SH-SY5Y (cell line): ENCODE data around the gene ZNF804A.

Experiments
- GATA2 ChIP-seq: IDR thresholded peaks from 2 replicates; pipeline ENCODE4 v1.6.1; 2011; ENCODE audit warnings: mild to moderate bottlenecking, low read depth, low read length
- GATA3 ChIP-seq: IDR thresholded peaks from 2 replicates; pipeline ENCODE4 v1.6.1; 2011; ENCODE audit warnings: low read depth, mild to moderate bottlenecking, low read length, moderate library complexity

The ZNF804A gene

GRCh38 chr2:184783576-184783975, 185.2 kb downstream of the ZNF804A start:
- TF ChIP-seq GATA2 (no peak), GATA3 (no peak)

- no peak for TF ChIP-seq GATA3
- TF ChIP-seq GATA2 = no peak
Measured at GRCh38 chr2:184793176-184793575, 194.8 kb downstream of the ZNF804A start.

GRCh38 chr2:184799379-184799778, 201.1 kb downstream of the ZNF804A start:
- TF ChIP-seq GATA2 (no peak), GATA3 (no peak)

- no peak for TF ChIP-seq GATA3
- no peak for TF ChIP-seq GATA2
Measured at GRCh38 chr2:184814421-184814820, 216.1 kb downstream of the ZNF804A start.

GRCh38 chr2:184815824-184816223, 217.5 kb downstream of the ZNF804A start:
- TF ChIP-seq GATA3 = no peak
- TF ChIP-seq GATA2 = no peak

GRCh38 chr2:184824597-184824996, 226.3 kb downstream of the ZNF804A start:
- no peak for TF ChIP-seq GATA3

GRCh38 chr2:184830531-184830930, 232.2 kb downstream of the ZNF804A start:
- no peak for TF ChIP-seq GATA2
- TF ChIP-seq GATA3 = no peak

- TF ChIP-seq GATA2 (no peak), GATA3 (no peak)
Measured at GRCh38 chr2:184834699-184835397, 236.5 kb downstream of the ZNF804A start.

- TF ChIP-seq GATA3 (no peak), GATA2 (no peak)
Measured at GRCh38 chr2:184835398-184835715, 237.0 kb downstream of the ZNF804A start.

- TF ChIP-seq GATA2 = no peak
Measured at GRCh38 chr2:184847331-184847730, 249.0 kb downstream of the ZNF804A start.

GRCh38 chr2:184849516-184849915, 251.2 kb downstream of the ZNF804A start:
- TF ChIP-seq GATA2 (no peak), GATA3 (no peak)

GRCh38 chr2:184851576-184851975, 253.2 kb downstream of the ZNF804A start:
- TF ChIP-seq GATA2 = no peak
- TF ChIP-seq GATA3 = no peak

GRCh38 chr2:184859187-184859586, 260.9 kb downstream of the ZNF804A start:
- TF ChIP-seq GATA2 = no peak
- no peak for TF ChIP-seq GATA3

- TF ChIP-seq GATA2 (no peak), GATA3 (no peak)
Measured at GRCh38 chr2:184860744-184861143, 262.4 kb downstream of the ZNF804A start.

- no peak for TF ChIP-seq GATA2
- no peak for TF ChIP-seq GATA3
Measured at GRCh38 chr2:184875212-184875611, 276.9 kb downstream of the ZNF804A start.

- no peak for TF ChIP-seq GATA3
- TF ChIP-seq GATA2 = no peak
Measured at GRCh38 chr2:184875911-184876310, 277.6 kb downstream of the ZNF804A start.
